Neural cell (in vitro differentiated cells): Measurements from ENCODE around the gene SLC17A7. TPM values are rescaled to one million over a fixed set of nuclear protein-coding genes. Genes with fewer than 3 reads are reported as not detected.
A peak's percentile ranks its signal among the peaks of the same experiment; 100 is the strongest.

Source experiments
- H2AFZ ChIP-seq: fragments of 200-600, 300-800 bp; sonication (generic), shearing (Covaris generic); 2 replicates; pipeline ENCODE4 v1.6.0; 2014; ENCODE audit warnings: low read depth, mild to moderate bottlenecking, antibody characterized with exemption, low read length, moderate library complexity
- H3F3A ChIP-seq: fragments of 200-600 bp; shearing (Covaris generic); 2 replicates; pipeline ENCODE4 v1.6.1; 2016; ENCODE audit warnings: mild to moderate bottlenecking, moderate library complexity, mixed read lengths, antibody characterized with exemption, low read length; ENCODE audit not compliant: insufficient read depth, poor library complexity, severe bottlenecking
- H3K27ac ChIP-seq: fragments of 200-600, 300-800 bp; sonication (generic), shearing (Covaris generic); 2 replicates; pipeline ENCODE4 v1.5.1; 2014; ENCODE audit warnings: mild to moderate bottlenecking, low read length, moderate library complexity
- H3K27me3 ChIP-seq: fragments of 300-800, 200-600 bp; sonication (generic), shearing (Covaris generic); 2 replicates; pipeline ENCODE4 v1.6.0; 2014; ENCODE audit warnings: mild to moderate bottlenecking, low read depth, low read length, moderate library complexity; ENCODE audit not compliant: insufficient read depth
- H3K36me3 ChIP-seq: fragments of 300-800, 200-600 bp; sonication (generic), shearing (Covaris generic); 2 replicates; pipeline ENCODE4 v1.5.1; 2014; ENCODE audit warnings: mild to moderate bottlenecking, antibody characterized with exemption, low read length, moderate library complexity; ENCODE audit not compliant: insufficient read depth
- H3K4me2 ChIP-seq: fragments of 300-800, 200-600 bp; sonication (generic), shearing (Covaris generic); 2 replicates; pipeline ENCODE4 v1.6.0; 2014; ENCODE audit warnings: mild to moderate bottlenecking, low read length
- H3K4me3 ChIP-seq: fragments of 300-800, 200-600 bp; sonication (generic), shearing (Covaris generic); 2 replicates; pipeline ENCODE4 v1.5.1; 2014; ENCODE audit warnings: mild to moderate bottlenecking, low read length, moderate library complexity
- H3K79me2 ChIP-seq: fragments of 200-600 bp; shearing (Covaris generic); replicated peaks from 2 replicates; pipeline ENCODE4 v1.6.0; 2014; ENCODE audit warnings: mild to moderate bottlenecking, low read length, moderate library complexity; ENCODE audit not compliant: insufficient read depth
- H3K9ac ChIP-seq: fragments of 300-800, 200-600 bp; sonication (generic), shearing (Covaris generic); 2 replicates; pipeline ENCODE4 v1.6.1; 2016; ENCODE audit warnings: mild to moderate bottlenecking, low read length, mixed read lengths
- H3K9me2 ChIP-seq: fragments of 200-600 bp; shearing (Covaris generic); 2 replicates; pipeline ENCODE4 v1.6.1; 2016; ENCODE audit warnings: mild to moderate bottlenecking, low read length, mixed read lengths; ENCODE audit not compliant: insufficient read depth
- H3K9me3 ChIP-seq: fragments of 200-600, 300-800 bp; sonication (generic), shearing (Covaris generic); 2 replicates; pipeline ENCODE4 v1.6.1; 2016; ENCODE audit warnings: mild to moderate bottlenecking, mixed run types, low read length, moderate library complexity, mixed read lengths
- H4K20me1 ChIP-seq: fragments of 200-600 bp; shearing (Covaris generic); 2 replicates; pipeline ENCODE4 v1.6.1; 2016; ENCODE audit warnings: mild to moderate bottlenecking, mixed run types; ENCODE audit not compliant: insufficient read depth
- EP300 ChIP-seq: fragments of 450-650 bp; conservative IDR thresholded peaks from 2 replicates; pipeline ENCODE4 v1.6.1; 2014; ENCODE audit warnings: antibody characterized with exemption, mild to moderate bottlenecking, moderate library complexity; ENCODE audit not compliant: poor library complexity, severe bottlenecking
- EZH2 ChIP-seq: fragments of 200-600, 300-800 bp; shearing (Covaris generic), sonication (generic); IDR thresholded peaks from 2 replicates; pipeline ENCODE4 v1.6.1; 2014; ENCODE audit warnings: antibody characterized with exemption, low read length, borderline replicate concordance, mild to moderate bottlenecking; ENCODE audit not compliant: insufficient read depth, poor library complexity, severe bottlenecking
- MXI1 ChIP-seq: fragments of 450-650 bp; conservative IDR thresholded peaks from 2 replicates; pipeline ENCODE4 v1.6.1; 2014; ENCODE audit warnings: antibody characterized with exemption, mild to moderate bottlenecking; ENCODE audit not compliant: poor library complexity, severe bottlenecking
- POLR2AphosphoS5 ChIP-seq: IDR thresholded peaks from 2 replicates; pipeline ENCODE4 v1.6.1; 2012
- RAD21 ChIP-seq: fragments of 450-650 bp; conservative IDR thresholded peaks from 2 replicates; pipeline ENCODE4 v1.6.1; 2014; ENCODE audit warnings: antibody characterized with exemption, mild to moderate bottlenecking, moderate library complexity
- SMC3 ChIP-seq: fragments of 450-650 bp; conservative IDR thresholded peaks from 2 replicates; pipeline ENCODE4 v1.6.1; 2014; ENCODE audit warnings: antibody characterized with exemption, mild to moderate bottlenecking, moderate library complexity; ENCODE audit not compliant: poor library complexity
- TAF1 ChIP-seq: IDR thresholded peaks from 2 replicates; pipeline ENCODE4 v1.6.1; 2012; ENCODE audit warnings: low read depth
- polyA plus RNA-seq: library from polyadenylated mRNA; depleted of rRNA; stranded (reverse); fragments of >200 nt; gene quantifications from 2 replicates; pipeline ENCODE4 v1.2.3, GENCODE V29; 2014
- TF ChIP-seq, protein P1 (sequence below): fragments of 450-650 bp; IDR thresholded peaks from 2 replicates; pipeline ENCODE4 v1.5.1; 2014; ENCODE audit warnings: antibody characterized with exemption, mild to moderate bottlenecking, moderate library complexity; ENCODE audit not compliant: poor library complexity, severe bottlenecking
- TF ChIP-seq, protein P2 (sequence below): IDR thresholded peaks from 2 replicates; pipeline ENCODE4 v1.6.1; 2012; ENCODE audit warnings: borderline replicate concordance

Gene SLC17A7
- polyA plus RNA-seq, 1 donor from 2014 or later: 0.07 TPM

DNA sequence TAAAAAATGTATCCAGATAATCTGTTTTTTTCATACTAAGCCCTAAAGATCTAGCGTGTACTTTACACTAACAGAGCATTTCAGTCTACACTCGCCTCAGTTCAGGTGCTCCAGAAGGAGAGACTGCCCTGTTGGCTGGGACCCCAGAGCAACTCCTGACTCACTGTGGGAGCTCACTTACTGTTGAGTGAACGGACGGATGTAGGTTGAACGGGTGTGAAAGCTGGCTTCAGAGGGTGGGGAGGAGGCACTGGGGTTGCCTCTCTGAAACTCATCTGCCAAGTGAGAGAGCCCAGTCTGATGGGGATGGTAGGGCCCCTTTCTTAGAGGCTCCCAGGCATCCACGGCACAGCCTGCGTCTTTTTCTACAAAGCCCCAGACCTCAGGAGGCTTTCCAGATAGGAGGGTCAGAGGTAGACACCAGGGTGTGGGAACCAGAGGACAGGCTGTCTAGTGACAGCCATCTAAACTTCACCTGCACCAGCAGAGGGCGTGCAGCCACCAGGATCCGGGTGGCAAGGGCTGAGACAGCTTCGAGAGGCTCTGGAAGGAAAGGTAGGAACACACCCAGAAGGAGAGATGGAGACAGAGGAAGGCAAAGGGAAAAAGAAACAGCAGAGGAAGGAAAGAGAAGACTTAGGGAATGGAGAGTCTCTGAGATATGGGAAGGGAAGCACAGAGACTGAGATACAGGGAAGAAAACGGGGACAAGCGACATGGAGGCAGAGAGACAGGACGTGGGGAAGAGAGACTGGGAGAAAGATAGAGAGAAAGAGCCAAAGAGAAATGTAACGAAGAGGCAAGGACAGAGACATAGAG is 49.5 kb downstream of the SLC17A7 start:
- no peak overlapping the region for H3K9ac ChIP-seq
- no peaks in the 10 kb centered on the region for H3K36me3 ChIP-seq
- H3K9me3 ChIP-seq: no peaks in the 10 kb centered on the region
- H3K27ac ChIP-seq: no peak overlapping the region
- no peaks in the 10 kb centered on the region for H4K20me1 ChIP-seq
- H3K9me2 ChIP-seq: no peaks in the 10 kb centered on the region
- no peak overlapping the region for H3K4me2 ChIP-seq
- H3F3A ChIP-seq: no peaks in the 10 kb centered on the region
- TF ChIP-seq TAF1 (no peak), EP300 (no peak), EZH2 (no peak), SMC3 (peak; percentile 97), MXI1 (no peak), RAD21 (peak; percentile 97), POLR2AphosphoS5 (no peak)
- TF ChIP-seq, protein P1, sequence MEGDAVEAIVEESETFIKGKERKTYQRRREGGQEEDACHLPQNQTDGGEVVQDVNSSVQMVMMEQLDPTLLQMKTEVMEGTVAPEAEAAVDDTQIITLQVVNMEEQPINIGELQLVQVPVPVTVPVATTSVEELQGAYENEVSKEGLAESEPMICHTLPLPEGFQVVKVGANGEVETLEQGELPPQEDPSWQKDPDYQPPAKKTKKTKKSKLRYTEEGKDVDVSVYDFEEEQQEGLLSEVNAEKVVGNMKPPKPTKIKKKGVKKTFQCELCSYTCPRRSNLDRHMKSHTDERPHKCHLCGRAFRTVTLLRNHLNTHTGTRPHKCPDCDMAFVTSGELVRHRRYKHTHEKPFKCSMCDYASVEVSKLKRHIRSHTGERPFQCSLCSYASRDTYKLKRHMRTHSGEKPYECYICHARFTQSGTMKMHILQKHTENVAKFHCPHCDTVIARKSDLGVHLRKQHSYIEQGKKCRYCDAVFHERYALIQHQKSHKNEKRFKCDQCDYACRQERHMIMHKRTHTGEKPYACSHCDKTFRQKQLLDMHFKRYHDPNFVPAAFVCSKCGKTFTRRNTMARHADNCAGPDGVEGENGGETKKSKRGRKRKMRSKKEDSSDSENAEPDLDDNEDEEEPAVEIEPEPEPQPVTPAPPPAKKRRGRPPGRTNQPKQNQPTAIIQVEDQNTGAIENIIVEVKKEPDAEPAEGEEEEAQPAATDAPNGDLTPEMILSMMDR: peak; percentile 96
- TF ChIP-seq, protein P2, sequence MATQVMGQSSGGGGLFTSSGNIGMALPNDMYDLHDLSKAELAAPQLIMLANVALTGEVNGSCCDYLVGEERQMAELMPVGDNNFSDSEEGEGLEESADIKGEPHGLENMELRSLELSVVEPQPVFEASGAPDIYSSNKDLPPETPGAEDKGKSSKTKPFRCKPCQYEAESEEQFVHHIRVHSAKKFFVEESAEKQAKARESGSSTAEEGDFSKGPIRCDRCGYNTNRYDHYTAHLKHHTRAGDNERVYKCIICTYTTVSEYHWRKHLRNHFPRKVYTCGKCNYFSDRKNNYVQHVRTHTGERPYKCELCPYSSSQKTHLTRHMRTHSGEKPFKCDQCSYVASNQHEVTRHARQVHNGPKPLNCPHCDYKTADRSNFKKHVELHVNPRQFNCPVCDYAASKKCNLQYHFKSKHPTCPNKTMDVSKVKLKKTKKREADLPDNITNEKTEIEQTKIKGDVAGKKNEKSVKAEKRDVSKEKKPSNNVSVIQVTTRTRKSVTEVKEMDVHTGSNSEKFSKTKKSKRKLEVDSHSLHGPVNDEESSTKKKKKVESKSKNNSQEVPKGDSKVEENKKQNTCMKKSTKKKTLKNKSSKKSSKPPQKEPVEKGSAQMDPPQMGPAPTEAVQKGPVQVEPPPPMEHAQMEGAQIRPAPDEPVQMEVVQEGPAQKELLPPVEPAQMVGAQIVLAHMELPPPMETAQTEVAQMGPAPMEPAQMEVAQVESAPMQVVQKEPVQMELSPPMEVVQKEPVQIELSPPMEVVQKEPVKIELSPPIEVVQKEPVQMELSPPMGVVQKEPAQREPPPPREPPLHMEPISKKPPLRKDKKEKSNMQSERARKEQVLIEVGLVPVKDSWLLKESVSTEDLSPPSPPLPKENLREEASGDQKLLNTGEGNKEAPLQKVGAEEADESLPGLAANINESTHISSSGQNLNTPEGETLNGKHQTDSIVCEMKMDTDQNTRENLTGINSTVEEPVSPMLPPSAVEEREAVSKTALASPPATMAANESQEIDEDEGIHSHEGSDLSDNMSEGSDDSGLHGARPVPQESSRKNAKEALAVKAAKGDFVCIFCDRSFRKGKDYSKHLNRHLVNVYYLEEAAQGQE: no peak
- H3K79me2 ChIP-seq: no peaks in the 10 kb centered on the region
- H3K27me3 ChIP-seq: no peaks in the 10 kb centered on the region
- H2AFZ ChIP-seq: no peak overlapping the region
- H3K4me3 ChIP-seq: no peak overlapping the region

DNA sequence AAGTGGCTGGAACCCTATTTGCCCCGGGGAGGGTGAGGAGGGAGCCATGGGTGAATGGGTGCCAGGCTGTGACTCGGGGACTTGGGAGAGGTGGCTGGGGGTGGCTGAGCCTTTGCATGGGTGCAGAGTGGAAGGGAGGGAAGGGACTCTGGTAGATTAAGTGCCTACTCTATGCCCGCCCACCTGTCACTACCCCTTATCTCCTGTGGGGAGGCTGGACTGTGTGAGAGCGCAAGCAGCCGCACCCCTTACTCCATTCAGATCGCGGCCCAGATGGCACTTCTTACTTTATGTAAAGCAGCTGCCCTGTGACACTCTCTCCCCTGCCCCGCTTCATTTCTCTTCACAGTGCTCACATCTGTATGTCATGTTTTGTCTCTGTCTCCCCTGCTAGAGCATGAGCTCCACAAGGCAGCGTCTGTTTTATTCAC is 50.4 kb downstream of the SLC17A7 start:
- Histone ChIP-seq H4K20me1 (no peaks in the 10 kb centered on the region), H3K27ac (no peak overlapping the region), H3K27me3 (no peaks in the 10 kb centered on the region), H3K79me2 (no peaks in the 10 kb centered on the region), H3K4me3 (no peak overlapping the region), H3K9ac (no peak overlapping the region), H3K4me2 (no peak overlapping the region), H3F3A (no peaks in the 10 kb centered on the region), H3K36me3 (no peaks in the 10 kb centered on the region), H3K9me3 (no peaks in the 10 kb centered on the region), H3K9me2 (no peaks in the 10 kb centered on the region), H2AFZ (no peak overlapping the region)
- no peak for TF ChIP-seq POLR2AphosphoS5
